Measurements from ENCODE around the gene ZNF492.

- TF ChIP-seq EZH2phosphoT487 (IDR thresholded peaks at IDR 0.05; ENCODE audit: insufficient read depth, low read depth), result no peak
- TF ChIP-seq EZH2 (IDR thresholded peaks at IDR 0.05; ENCODE audit: insufficient read depth, poor library complexity, severe bottlenecking), result no peak
Observed at GRCh38 chr19:22606954-22607652, 27.0 kb upstream of the ZNF492 start.

Data from GM23248 (cell line).